ENCODE measurements around the gene LDLRAD4.
"Not testable (repeated sequence)": the region's sequence is repeated elsewhere in the genome, so short reads cannot be mapped to it uniquely, and the experiment has no call there.

Gene LDLRAD4

DNA sequence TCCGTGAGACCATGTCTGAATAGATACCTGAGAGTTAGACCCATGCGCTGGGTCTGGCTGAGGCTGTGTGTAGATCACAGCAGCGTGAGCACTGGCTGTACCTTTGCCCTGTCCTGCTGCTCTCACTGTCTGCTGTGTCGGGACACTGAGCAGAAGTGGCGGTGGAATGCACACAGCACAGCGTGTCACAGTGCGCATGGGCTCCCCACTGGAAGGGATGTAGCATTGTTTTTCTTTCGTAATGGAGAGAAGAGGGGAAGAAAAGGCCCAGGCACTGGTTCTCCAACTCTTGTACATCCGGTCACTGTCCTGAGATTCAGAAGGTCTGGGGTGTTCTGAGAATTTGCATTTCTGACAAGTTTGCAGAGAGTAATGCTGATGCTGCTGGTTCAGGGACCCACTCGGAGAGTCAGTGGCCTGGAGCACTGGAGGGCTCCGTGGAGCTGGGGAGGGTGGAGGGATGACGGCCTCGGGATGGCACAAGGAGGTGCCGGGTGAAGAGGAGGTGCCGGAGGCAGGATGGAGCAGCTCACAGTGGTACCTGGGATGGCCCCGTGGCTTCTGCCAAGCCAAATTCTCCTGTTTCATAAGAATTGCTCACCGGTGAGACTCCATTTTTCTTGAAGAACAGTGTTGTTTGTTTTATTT, 252.8 kb downstream of the LDLRAD4 start:
- ChIA-PET POLR2A (no interaction called here), CTCF (no interaction called here)
- DNase-seq (ENCODE audit: extremely low spot score) = no peak
- TF ChIP-seq ZNF384 (IDR thresholded peaks at IDR 0.05) (no peak), CTBP1 (IDR thresholded peaks at IDR 0.05; ENCODE audit: borderline replicate concordance) (no peak), TARDBP (IDR thresholded peaks at IDR 0.05) (no peak), FOXK2 (IDR thresholded peaks at IDR 0.05) (no peak), ELF4 (IDR thresholded peaks at IDR 0.05) (no peak), LEF1 (IDR thresholded peaks at IDR 0.05; ENCODE audit: borderline replicate concordance) (no peak), ARNT (IDR thresholded peaks at IDR 0.05) (no peak), HDGF (IDR thresholded peaks at IDR 0.05; ENCODE audit: borderline replicate concordance) (no peak)
- TF ChIP-seq, protein P1, sequence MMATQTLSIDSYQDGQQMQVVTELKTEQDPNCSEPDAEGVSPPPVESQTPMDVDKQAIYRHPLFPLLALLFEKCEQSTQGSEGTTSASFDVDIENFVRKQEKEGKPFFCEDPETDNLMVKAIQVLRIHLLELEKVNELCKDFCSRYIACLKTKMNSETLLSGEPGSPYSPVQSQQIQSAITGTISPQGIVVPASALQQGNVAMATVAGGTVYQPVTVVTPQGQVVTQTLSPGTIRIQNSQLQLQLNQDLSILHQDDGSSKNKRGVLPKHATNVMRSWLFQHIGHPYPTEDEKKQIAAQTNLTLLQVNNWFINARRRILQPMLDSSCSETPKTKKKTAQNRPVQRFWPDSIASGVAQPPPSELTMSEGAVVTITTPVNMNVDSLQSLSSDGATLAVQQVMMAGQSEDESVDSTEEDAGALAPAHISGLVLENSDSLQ (IDR thresholded peaks at IDR 0.05) = no peak

DNA sequence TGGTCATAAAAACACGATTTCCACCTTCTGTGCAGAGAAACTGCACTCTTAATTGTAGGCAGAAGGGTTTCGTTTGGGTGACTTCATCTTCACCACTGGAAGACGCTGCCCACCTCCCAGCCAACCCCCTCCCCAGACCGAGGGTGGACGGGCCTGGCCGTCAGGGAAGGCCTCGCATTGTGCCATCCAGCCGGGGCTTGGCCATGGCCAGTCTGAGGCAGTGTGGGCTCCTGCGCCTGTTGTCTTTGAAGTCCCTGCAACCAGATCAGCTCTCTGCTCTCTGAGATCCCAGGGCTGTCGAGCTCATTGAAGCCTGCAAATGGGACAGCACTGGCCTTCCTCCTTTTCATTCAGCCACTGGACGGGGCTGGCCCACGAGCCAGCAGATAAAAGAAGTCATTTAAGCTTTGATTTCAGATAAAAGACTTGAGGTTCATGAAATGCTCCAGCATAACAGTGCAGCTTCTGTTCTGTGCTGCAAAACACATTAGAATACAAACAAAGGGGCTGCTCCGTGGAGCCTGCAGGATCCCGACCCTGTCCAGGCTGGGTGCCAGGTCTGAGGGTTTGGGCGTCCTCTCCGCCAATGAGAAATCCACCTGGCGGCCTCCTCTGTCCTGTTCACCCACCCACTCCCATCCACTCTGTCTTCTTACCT, 253.5 kb downstream of the LDLRAD4 start:
- POLR2A ChIA-PET = no interaction called here
- no peak for DNase-seq (ENCODE audit: extremely low spot score)
- CTCF ChIA-PET = no interaction called here
- TF ChIP-seq, protein P1 (IDR thresholded peaks at IDR 0.05) = no peak

DNA sequence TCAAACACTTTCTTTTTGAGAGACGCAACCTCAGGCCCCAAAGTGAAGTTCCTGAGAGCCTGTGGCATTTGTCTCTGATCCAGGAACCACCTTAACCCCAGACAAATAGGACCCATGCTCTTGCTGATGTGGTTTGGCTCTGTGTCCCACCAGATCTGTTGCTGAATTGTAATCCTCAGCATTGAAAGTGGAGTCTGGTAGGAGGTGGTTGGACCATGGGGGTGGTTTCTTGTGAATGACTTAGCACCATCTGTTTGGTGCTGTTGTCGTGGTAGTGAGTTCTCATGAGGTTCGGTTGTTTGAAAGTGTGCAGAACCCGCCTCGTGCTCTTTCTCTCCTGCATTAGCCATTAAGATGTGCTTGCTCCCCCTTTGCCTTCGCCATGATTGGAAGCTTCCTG, 255.2 kb downstream of the LDLRAD4 start:
- ChIA-PET POLR2A (no interaction called here), CTCF (no interaction called here)
- DNase-seq (ENCODE audit: extremely low spot score) = no peak
- TF ChIP-seq ARNT (IDR thresholded peaks at IDR 0.05) (no peak), HDGF (IDR thresholded peaks at IDR 0.05; ENCODE audit: borderline replicate concordance) (no peak), FOXK2 (IDR thresholded peaks at IDR 0.05) (no peak)

DNA sequence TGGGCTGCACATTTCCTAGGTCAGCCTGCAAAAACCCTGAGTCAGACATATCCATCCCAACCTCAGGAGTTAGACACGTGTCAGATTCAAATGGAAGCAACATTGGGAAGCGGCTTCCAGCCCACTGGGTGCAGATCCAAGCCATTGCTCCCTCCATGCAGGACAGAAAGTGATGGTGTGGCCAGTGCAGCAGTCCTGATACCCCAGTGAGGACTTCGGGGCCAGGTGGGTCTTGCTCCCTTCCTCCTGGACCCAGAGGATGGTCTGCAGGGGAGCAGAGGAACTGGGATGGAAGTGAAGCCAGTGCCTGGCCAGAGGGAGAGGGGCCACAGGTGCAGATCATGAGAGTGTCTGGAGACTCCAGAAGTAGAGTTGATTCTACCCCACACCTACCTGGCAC, 255.8 kb downstream of the LDLRAD4 start:
- CTCF ChIA-PET = no interaction called here
- TF ChIP-seq SP1 (IDR thresholded peaks at IDR 0.05) = no peak
- no peak for TF ChIP-seq SUZ12 (IDR thresholded peaks at IDR 0.05)
- no peak for TF ChIP-seq ARNT (IDR thresholded peaks at IDR 0.05)
- no peak for TF ChIP-seq FOXK2 (IDR thresholded peaks at IDR 0.05)
- TF ChIP-seq BHLHE40 (IDR thresholded peaks at IDR 0.05; ENCODE audit: borderline replicate concordance) = no peak
- TF ChIP-seq LEF1 (IDR thresholded peaks at IDR 0.05; ENCODE audit: borderline replicate concordance) = no peak
- no peak for TF ChIP-seq TARDBP (IDR thresholded peaks at IDR 0.05)
- TF ChIP-seq FOXM1 (IDR thresholded peaks at IDR 0.05; ENCODE audit: borderline replicate concordance) = no peak
- no peak for DNase-seq (ENCODE audit: extremely low spot score)
- POLR2A ChIA-PET = no interaction called here

DNA sequence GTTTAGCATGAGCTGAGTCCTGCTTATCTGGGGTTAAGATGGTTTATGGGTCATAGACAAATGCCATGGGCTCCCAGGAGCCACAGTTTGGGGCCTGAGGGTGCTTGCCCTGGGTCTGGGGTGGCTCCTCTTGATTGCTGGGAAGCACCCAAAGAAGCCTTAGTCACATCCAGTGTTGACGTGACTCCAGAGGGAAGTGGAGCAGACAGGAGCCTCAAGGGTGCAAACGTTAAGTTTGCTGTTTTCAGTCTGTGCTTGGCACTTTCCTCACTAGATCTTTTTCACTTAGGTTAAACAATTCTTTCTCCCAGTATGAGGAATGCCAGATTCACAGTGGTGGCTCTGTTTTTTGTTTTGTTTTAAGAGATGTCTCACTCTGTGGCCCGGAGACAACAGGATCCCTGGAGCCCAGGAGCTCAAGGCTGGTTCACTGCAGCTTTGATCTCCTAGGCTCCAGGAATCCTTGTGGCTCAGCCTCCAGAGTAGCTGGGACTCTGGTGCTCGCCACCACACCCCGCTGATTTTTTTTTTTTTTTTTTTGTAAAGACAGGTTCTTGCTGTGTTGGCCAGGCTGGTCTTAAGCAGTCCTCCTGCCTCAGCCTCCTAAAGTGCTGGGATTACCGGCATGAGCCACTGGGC, 256.5 kb downstream of the LDLRAD4 start:
- ChIA-PET POLR2A (no interaction called here), CTCF (no interaction called here)
- DNase-seq (ENCODE audit: extremely low spot score) = no peak
- TF ChIP-seq BHLHE40 (IDR thresholded peaks at IDR 0.05; ENCODE audit: borderline replicate concordance) (no peak), NFRKB (IDR thresholded peaks at IDR 0.05) (no peak), FOXK2 (IDR thresholded peaks at IDR 0.05) (no peak), TARDBP (IDR thresholded peaks at IDR 0.05) (no peak), FOXM1 (IDR thresholded peaks at IDR 0.05; ENCODE audit: borderline replicate concordance) (no peak), LEF1 (IDR thresholded peaks at IDR 0.05; ENCODE audit: borderline replicate concordance) (no peak), ZNF384 (IDR thresholded peaks at IDR 0.05) (no peak), SUZ12 (IDR thresholded peaks at IDR 0.05) (no peak), CTBP1 (IDR thresholded peaks at IDR 0.05; ENCODE audit: borderline replicate concordance) (no peak)
- TF ChIP-seq, protein P1 (IDR thresholded peaks at IDR 0.05) = no peak

DNA sequence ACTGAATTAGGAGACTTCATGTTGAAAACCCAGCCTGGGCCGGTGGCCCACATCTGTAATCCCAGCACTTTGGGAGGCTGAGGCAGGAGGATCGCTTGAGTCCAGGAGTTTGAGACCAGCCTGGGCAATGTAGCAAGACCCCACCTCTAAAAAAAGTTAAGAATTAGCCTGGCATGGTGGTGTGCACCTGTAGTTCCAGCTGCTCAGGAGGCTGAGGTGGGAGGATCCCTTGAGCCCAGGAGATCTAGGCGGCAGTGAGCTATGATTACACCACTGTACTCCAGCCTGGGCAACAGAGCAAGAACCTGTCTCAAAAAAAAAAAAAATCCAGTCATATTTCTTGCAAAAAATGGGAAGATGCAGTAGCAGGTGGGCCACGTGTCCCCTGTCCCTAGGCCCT, 257.8 kb downstream of the LDLRAD4 start:
- DNase-seq (ENCODE audit: extremely low spot score); CTCF ChIA-PET; POLR2A ChIA-PET: not testable (repeated sequence)

DNA sequence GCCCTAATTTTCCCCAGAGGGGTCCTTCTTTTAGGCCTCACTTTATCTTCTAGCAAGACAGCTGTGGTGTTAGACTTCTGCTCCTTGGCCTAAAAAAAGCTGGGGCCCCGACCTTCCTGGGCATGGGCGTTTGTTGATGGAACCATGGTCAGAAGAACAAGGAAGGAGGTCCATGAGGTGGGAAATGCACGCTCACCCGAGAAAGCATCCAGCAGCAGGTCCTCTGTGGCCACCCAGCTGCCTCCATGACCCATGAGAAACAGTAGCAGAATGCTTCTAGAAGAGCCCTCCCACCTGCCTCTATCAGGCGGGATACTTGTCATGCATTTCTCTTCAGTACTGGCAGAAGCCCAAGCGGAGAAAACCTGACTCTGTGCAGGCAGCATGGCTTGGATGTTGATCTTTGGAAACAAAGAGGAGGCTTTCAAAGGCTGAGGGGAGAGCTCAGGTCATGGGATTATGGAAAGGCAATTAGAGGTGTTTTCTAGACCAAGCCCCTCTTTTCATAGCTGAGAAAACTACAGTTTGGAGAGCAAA, 258.7 kb downstream of the LDLRAD4 start:
- ChIA-PET POLR2A (no interaction called here), CTCF (no interaction called here)
- DNase-seq (ENCODE audit: extremely low spot score) = no peak
- TF ChIP-seq ELF4 (IDR thresholded peaks at IDR 0.05) = no peak
- no peak for TF ChIP-seq FOXM1 (IDR thresholded peaks at IDR 0.05; ENCODE audit: borderline replicate concordance)
- TF ChIP-seq NFRKB (IDR thresholded peaks at IDR 0.05) = no peak
- no peak for TF ChIP-seq SUZ12 (IDR thresholded peaks at IDR 0.05)
- TF ChIP-seq FOXK2 (IDR thresholded peaks at IDR 0.05) = no peak
- no peak for TF ChIP-seq ZNF384 (IDR thresholded peaks at IDR 0.05)
- TF ChIP-seq LEF1 (IDR thresholded peaks at IDR 0.05; ENCODE audit: borderline replicate concordance) = no peak
- no peak for TF ChIP-seq ARNT (IDR thresholded peaks at IDR 0.05)
- TF ChIP-seq TARDBP (IDR thresholded peaks at IDR 0.05) = no peak
- TF ChIP-seq L3MBTL2 (conservative IDR thresholded peaks at IDR 0.05) = no peak
- TF ChIP-seq, protein P1 (IDR thresholded peaks at IDR 0.05) = no peak
- TF ChIP-seq SP1 (IDR thresholded peaks at IDR 0.05) = no peak
- TF ChIP-seq FOXA1 (IDR thresholded peaks at IDR 0.05) = no peak
- no peak for TF ChIP-seq BHLHE40 (IDR thresholded peaks at IDR 0.05; ENCODE audit: borderline replicate concordance)
- TF ChIP-seq CTBP1 (IDR thresholded peaks at IDR 0.05; ENCODE audit: borderline replicate concordance) = no peak
- TF ChIP-seq HDGF (IDR thresholded peaks at IDR 0.05; ENCODE audit: borderline replicate concordance) = no peak

Measured in HEK293T (cell line).